Transverse colon (tissue), 4 donors: Measurements from ENCODE around the gene TCF7L2.

Experiments
- CTCF ChIP-seq, 5 experiments: fragments of 200-600 bp in 3 of 5; fragments of 450-650 bp in 2 of 5; sonication (generic) in 3 of 5; IDR thresholded peaks; 1 replicate in 2 of 5; 2 replicates in 3 of 5; pipeline ENCODE4 v1.5.1; 2016 to 2017; ENCODE audit warnings: antibody characterized with exemption in 5 of 5, inconsistent platforms in 3 of 5, mild to moderate bottlenecking in 2 of 5, moderate library complexity in 1 of 5
- EP300 ChIP-seq: sonication (generic); formaldehyde crosslinking; IDR thresholded peaks from one replicate; pipeline ENCODE4 v1.6.1; 2017; ENCODE audit warnings: antibody characterized with exemption, low read depth
- POLR2A ChIP-seq: fragments of 450-650 bp; IDR thresholded peaks from one replicate; pipeline ENCODE4 v1.6.1; 2016; ENCODE audit warnings: antibody characterized with exemption, mild to moderate bottlenecking, moderate library complexity
- POLR2AphosphoS5 ChIP-seq, 3 donors: sonication (generic); formaldehyde crosslinking; IDR thresholded peaks; one replicate each; pipeline ENCODE4 v1.6.1; 2016; ENCODE audit warnings: antibody characterized with exemption in 3 of 3

- TF ChIP-seq POLR2AphosphoS5 (IDR thresholded peaks at IDR 0.05) (no peak), CTCF (IDR thresholded peaks at IDR 0.05) (no peak), EP300 (no peak), POLR2A (no peak)
Measured at GRCh38 chr10:112969542-112969941, 19.5 kb downstream of the TCF7L2 start.
